Measurements from ENCODE around the gene DNM3. TPM values are rescaled to one million over a fixed set of nuclear protein-coding genes. Genes with fewer than 3 reads are reported as not detected.

DNM3 gene
- total RNA-seq, 1 experiment from 2014 or later, result 0.11 TPM

- no peaks in the 10 kb centered on the region for H3K36me3 ChIP-seq (ENCODE audit: control insufficient read depth, insufficient read depth, low read length)
- ChIA-PET POLR2A (no interaction called here), CTCF (interaction anchor here (0.5 to 0.8 kb wide), 2 partner anchors 180 to 239 kb away, joined by 4 read pairs; no protein-coding TSS in a partner anchor)
- TF ChIP-seq CTCF (IDR thresholded peaks at IDR 0.05; ENCODE audit: insufficient read depth in 1 of 2, low read depth in 1 of 2, low read length in 1 of 2, severe bottlenecking in 1 of 2, unreplicated experiment in 1 of 2), result no peak
- no peak for DNase-seq
- no peak overlapping the region for H3K4me3 ChIP-seq (ENCODE audit: low read depth, low read length)
- Mint-ChIP-seq H3K4me3 (ENCODE audit: unreplicated experiment) (no peak overlapping the region), H3K27ac (ENCODE audit: unreplicated experiment) (no peak overlapping the region), H3K36me3 (ENCODE audit: insufficient read depth, unreplicated experiment) (no peaks in the 10 kb centered on the region), H3K9me3 (ENCODE audit: unreplicated experiment) (peaks cover 10% of the 10 kb centered on the region), H3K27me3 (ENCODE audit: insufficient read depth, unreplicated experiment) (no peaks in the 10 kb centered on the region), H3K4me1 (ENCODE audit: low read depth, unreplicated experiment) (no peaks in the 10 kb centered on the region)
- no TSS peak for BruUV-seq (replicated peaks)
- intact Hi-C loops (cut with micrococcal nuclease; ENCODE audit: unreplicated experiment), result no loop called here
- H3K27me3 ChIP-seq (replicated peaks; ENCODE audit: control insufficient read depth, insufficient read depth, low read length), result no peaks in the 10 kb centered on the region
- H3K9me3 ChIP-seq, result no peaks in the 10 kb centered on the region
- H3K4me1 ChIP-seq, result no peaks in the 10 kb centered on the region
These were observed 378.7 kb downstream of the DNM3 start for GRCh38 chr1:172219966-172220365.

- no peaks in the 10 kb centered on the region for H3K4me1 ChIP-seq
- peaks cover 10% of the 10 kb centered on the region for H3K9me3 Mint-ChIP-seq (ENCODE audit: unreplicated experiment)
- intact Hi-C loops (cut with micrococcal nuclease; ENCODE audit: unreplicated experiment), result no loop called here
- H3K27me3 Mint-ChIP-seq (ENCODE audit: insufficient read depth, unreplicated experiment), result no peaks in the 10 kb centered on the region
- no peaks in the 10 kb centered on the region for H3K27me3 ChIP-seq (replicated peaks; ENCODE audit: control insufficient read depth, insufficient read depth, low read length)
- no peaks in the 10 kb centered on the region for H3K36me3 Mint-ChIP-seq (ENCODE audit: insufficient read depth, unreplicated experiment)
- no peak for DNase-seq
- ChIA-PET POLR2A (no interaction called here), CTCF (interaction anchor here (0.8 kb wide), 1 partner anchor 179 kb away, joined by 4 read pairs; no protein-coding TSS in a partner anchor)
- TF ChIP-seq CTCF (IDR thresholded peaks at IDR 0.05; ENCODE audit: insufficient read depth in 1 of 2, low read depth in 1 of 2, low read length in 1 of 2, severe bottlenecking in 1 of 2, unreplicated experiment in 1 of 2), result no peak
- no peak overlapping the region for H3K27ac Mint-ChIP-seq (ENCODE audit: unreplicated experiment)
- no peaks in the 10 kb centered on the region for H3K4me1 Mint-ChIP-seq (ENCODE audit: low read depth, unreplicated experiment)
- H3K4me3 ChIP-seq (ENCODE audit: low read depth, low read length), result no peak overlapping the region
- no TSS peak for BruUV-seq (replicated peaks)
- H3K36me3 ChIP-seq (ENCODE audit: control insufficient read depth, insufficient read depth, low read length), result no peaks in the 10 kb centered on the region
- H3K4me3 Mint-ChIP-seq (ENCODE audit: unreplicated experiment), result no peak overlapping the region
- no peaks in the 10 kb centered on the region for H3K9me3 ChIP-seq
These were observed 379.1 kb downstream of the DNM3 start for GRCh38 chr1:172220376-172220775.

- intact Hi-C loops (cut with micrococcal nuclease; ENCODE audit: unreplicated experiment), result no loop called here
- ChIA-PET POLR2A (no interaction called here), CTCF (no interaction called here)
- BruUV-seq (replicated peaks), result no TSS peak
- no peaks in the 10 kb centered on the region for H3K4me1 ChIP-seq
- no peak for DNase-seq
- H3K36me3 ChIP-seq (ENCODE audit: control insufficient read depth, insufficient read depth, low read length), result no peaks in the 10 kb centered on the region
- Mint-ChIP-seq H3K4me3 (ENCODE audit: unreplicated experiment) (no peak overlapping the region), H3K27ac (ENCODE audit: unreplicated experiment) (no peak overlapping the region), H3K4me1 (ENCODE audit: low read depth, unreplicated experiment) (no peaks in the 10 kb centered on the region), H3K36me3 (ENCODE audit: insufficient read depth, unreplicated experiment) (no peaks in the 10 kb centered on the region), H3K27me3 (ENCODE audit: insufficient read depth, unreplicated experiment) (no peaks in the 10 kb centered on the region), H3K9me3 (ENCODE audit: unreplicated experiment) (peaks cover 10% of the 10 kb centered on the region)
- H3K9me3 ChIP-seq, result no peaks in the 10 kb centered on the region
- no peak for TF ChIP-seq CTCF (IDR thresholded peaks at IDR 0.05; ENCODE audit: insufficient read depth in 1 of 2, low read depth in 1 of 2, low read length in 1 of 2, severe bottlenecking in 1 of 2, unreplicated experiment in 1 of 2)
- H3K4me3 ChIP-seq (ENCODE audit: low read depth, low read length), result no peak overlapping the region
- no peaks in the 10 kb centered on the region for H3K27me3 ChIP-seq (replicated peaks; ENCODE audit: control insufficient read depth, insufficient read depth, low read length)
These were observed 380.1 kb downstream of the DNM3 start for GRCh38 chr1:172221436-172221835.

Data from Caco-2 (cell line).